ENCODE data around the gene NCK2. TPM values are rescaled to one million over a fixed set of nuclear protein-coding genes. Genes with fewer than 3 reads are reported as not detected.

Gene NCK2
- total and polyA plus RNA-seq, 9 of the 15 experiments (the other 6 are each of a cell fraction or from before 2014, with no cell fraction given), result 0.90 to 27.9 (median 15.9) TPM

GRCh38 chr2:105917688-105918087 is 173.0 kb downstream of the NCK2 start:
- Histone ChIP-seq H3K4me3 (no peak overlapping the region), H3K4me1 (replicated peaks in 1 of 2; ENCODE audit: control insufficient read depth in 2 of 2, insufficient read depth in 2 of 2, low read length in 2 of 2) (no peaks in the 10 kb centered on the region; a peak in 1 of 5 replicates), H3K27ac (ENCODE audit: extremely low read depth, low read depth, low read length) (no peak overlapping the region), H3K79me2 (ENCODE audit: control insufficient read depth, insufficient read depth, low read length) (no peaks in the 10 kb centered on the region), H4K20me1 (replicated peaks; ENCODE audit: control insufficient read depth, insufficient read depth, low read length) (no peaks in the 10 kb centered on the region), H3K9me3 (replicated peaks; ENCODE audit: control insufficient read depth, insufficient read depth, low read depth, low read length) (no peaks in the 10 kb centered on the region), H2AFZ (ENCODE audit: low read depth, low read length) (no peak overlapping the region), H3K9ac (ENCODE audit: insufficient read depth in 1 of 2, low read depth in 2 of 2, low read length in 2 of 2) (no peak overlapping the region), H3K27me3 (ENCODE audit: control insufficient read depth in 2 of 2, insufficient read depth in 2 of 2, low read length in 2 of 2) (peaks cover 8 to 38% of the 10 kb centered on the region in 2 experiments), H3K9me1 (ENCODE audit: control insufficient read depth, insufficient read depth, low read length) (no peaks in the 10 kb centered on the region), H3K36me3 (ENCODE audit: control insufficient read depth, insufficient read depth, low read length) (no peaks in the 10 kb centered on the region), H3K4me2 (ENCODE audit: insufficient read depth, low read length) (no peak overlapping the region)
- ATAC-seq (no peak), FAIRE-seq (no peak), DNase-seq (ENCODE audit: extremely low read depth in 1 of 4, low spot score in 3 of 4) (no peak)
- in situ Hi-C loops (cut with MboI), result no loop called here
- intact Hi-C loops (cut with micrococcal nuclease), result loop anchor here (10.0 kb wide), 1 partner anchor 343 kb away; no protein-coding TSS in a partner anchor
- POLR2A ChIA-PET, result interaction anchor here (0.9 kb wide), 1 partner anchor 10 kb away, joined by 3 read pairs; no protein-coding TSS in a partner anchor
- CTCF ChIA-PET (ENCODE audit: low intra/inter-chr PET ratio), result no interaction called here
- TF ChIP-seq, protein P1, sequence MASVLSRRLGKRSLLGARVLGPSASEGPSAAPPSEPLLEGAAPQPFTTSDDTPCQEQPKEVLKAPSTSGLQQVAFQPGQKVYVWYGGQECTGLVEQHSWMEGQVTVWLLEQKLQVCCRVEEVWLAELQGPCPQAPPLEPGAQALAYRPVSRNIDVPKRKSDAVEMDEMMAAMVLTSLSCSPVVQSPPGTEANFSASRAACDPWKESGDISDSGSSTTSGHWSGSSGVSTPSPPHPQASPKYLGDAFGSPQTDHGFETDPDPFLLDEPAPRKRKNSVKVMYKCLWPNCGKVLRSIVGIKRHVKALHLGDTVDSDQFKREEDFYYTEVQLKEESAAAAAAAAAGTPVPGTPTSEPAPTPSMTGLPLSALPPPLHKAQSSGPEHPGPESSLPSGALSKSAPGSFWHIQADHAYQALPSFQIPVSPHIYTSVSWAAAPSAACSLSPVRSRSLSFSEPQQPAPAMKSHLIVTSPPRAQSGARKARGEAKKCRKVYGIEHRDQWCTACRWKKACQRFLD (CRISPR knock-in tag; IDR thresholded peaks at IDR 0.05), result no peak
- TF ChIP-seq ZNF280A (IDR thresholded peaks at IDR 0.05; ENCODE audit: low read depth, partially characterized antibody) (no peak), THRAP3 (IDR thresholded peaks at IDR 0.05; ENCODE audit: borderline replicate concordance) (no peak), ZC3H8 (IDR thresholded peaks at IDR 0.05) (no peak), ZNF124 (CRISPR knock-in tag; IDR thresholded peaks at IDR 0.05) (no peak)
- 2% methylated on average over 4 of the region's 4 CpGs for WGBS (ENCODE audit: insufficient coverage, low coverage, missing lambda C conversion rate)
- no TSS peak for BruUV-seq (replicated peaks)

Data from K562 (cell line).